Posterior vena cava (tissue), 2 donors: ENCODE measurements around the gene C3orf52. TPM values are rescaled to one million over a fixed set of nuclear protein-coding genes. Genes with fewer than 3 reads are reported as not detected.

ENCODE experiments used
- DNase-seq: peaks from one replicate; pipeline ENCODE4 v3.0.0-alpha.2; 2020; ENCODE audit warnings: low spot score
- intact Hi-C, 2 donors: fragments of 100-400 bp; cut with DNase I; formaldehyde crosslinking; loops; one replicate each; pipeline versions ENCODE4 v1.14.1 to v1.14.2; 2022 to 2023
- total RNA-seq, 2 donors: library from RNA; stranded (reverse); fragmentation: NEBNext Ultra II Directional; extraction: Animal tissue kit (Norgen Biotek cat#: 25700); gene quantifications; one replicate each; pipeline ENCODE4 v1.2.1, GENCODE V29; 2021
- donor health status: DM: yes; HTN: yes; CAD: no.
- donor health status: DM: yes; HTN: yes; CAD: no.

C3orf52 gene
- total RNA-seq, 2 donors from 2014 or later = 2.1 to 9.9 TPM

DNA sequence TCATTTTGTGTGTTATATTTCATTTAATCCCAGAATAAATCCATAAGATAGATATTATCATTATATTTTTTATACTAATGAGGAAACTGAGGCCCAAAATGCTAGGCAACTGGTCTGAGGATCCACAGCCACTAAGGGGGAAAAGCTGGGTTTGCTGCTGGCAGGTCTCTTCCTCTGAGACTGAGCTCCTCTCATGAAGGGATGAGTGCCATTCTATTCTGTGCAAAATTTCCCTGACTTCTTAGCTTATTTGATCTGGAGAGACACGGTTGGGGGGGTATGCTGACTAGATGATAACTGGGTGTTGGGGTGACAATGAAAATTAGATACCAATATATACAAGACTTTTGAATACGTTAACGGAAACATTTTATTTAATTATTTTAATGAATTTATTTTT is 44.9 kb downstream of the C3orf52 start:
- DNase-seq = no peak
- intact Hi-C loops = no loop called here

DNA sequence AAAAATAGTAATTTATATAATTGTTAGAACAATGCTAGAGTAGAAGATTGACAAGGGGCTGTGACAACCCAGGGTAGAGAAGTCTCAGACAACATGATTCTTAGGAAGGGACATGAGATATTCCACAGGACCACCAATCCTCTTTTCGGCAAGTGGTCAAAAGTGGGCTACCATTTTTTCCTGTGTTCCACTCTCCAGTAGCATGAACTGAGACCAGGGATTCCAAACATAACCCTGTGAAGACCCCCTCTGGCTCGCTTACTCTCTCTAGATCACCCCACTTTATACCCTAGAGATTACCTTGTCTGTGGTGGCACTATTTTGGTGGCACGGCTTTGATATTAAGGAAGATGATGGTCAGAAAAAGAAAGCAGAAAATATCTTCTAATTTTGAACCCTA is 45.9 kb downstream of the C3orf52 start:
- no peak for DNase-seq
- intact Hi-C loops = no loop called here

DNA sequence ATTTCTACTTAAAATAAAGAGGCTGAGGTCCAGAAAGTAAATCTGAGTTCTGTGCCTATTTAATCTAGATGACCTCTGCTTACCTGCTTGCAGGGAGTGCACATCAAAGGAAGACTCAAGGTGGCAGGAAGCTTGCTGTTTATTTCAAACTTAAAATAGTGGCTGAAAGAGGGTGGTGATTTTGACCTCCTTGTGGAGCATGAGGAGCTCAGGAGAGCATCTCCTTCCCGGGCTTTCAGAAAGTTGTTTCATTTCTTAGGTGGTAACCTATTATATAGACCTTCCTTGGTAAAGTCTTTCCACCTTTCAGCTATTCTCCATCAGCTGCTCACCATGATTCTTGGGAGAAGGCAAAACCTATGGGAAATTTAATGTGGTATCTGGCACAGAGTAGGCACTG is 46.4 kb downstream of the C3orf52 start:
- no peak for DNase-seq
- intact Hi-C loops = no loop called here

DNA sequence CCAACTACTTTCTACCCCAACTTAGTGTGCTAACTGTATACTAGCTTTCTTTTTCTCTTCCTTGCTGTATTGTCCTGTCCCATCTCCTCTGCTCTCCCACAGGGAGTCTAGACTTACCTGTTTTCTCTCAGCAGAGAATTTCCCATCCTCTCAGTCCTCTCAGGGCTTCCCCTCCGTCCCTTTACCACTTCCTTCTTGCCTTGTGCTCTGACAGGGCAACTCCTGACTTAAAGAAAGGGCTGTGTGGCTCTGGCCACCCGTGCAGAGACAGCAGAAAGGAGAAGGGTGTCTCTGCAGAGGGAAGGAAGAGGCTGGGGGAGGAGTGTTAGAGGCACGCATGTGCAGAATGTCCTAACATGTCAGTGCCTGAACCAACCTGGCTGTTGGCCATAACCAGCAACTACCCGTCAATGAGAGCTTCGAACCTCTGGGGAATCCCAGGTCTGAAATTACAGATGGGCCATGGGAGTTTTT is 46.8 kb downstream of the C3orf52 start, which contains the start of gene GCSAM:
Gene GCSAM, minus strand, starts transcription at position 274 of the 474 bp plus-strand sequence. Its CDS starts 128 bp downstream, at position 146.
- intact Hi-C loops = no loop called here
- no peak for DNase-seq

DNA sequence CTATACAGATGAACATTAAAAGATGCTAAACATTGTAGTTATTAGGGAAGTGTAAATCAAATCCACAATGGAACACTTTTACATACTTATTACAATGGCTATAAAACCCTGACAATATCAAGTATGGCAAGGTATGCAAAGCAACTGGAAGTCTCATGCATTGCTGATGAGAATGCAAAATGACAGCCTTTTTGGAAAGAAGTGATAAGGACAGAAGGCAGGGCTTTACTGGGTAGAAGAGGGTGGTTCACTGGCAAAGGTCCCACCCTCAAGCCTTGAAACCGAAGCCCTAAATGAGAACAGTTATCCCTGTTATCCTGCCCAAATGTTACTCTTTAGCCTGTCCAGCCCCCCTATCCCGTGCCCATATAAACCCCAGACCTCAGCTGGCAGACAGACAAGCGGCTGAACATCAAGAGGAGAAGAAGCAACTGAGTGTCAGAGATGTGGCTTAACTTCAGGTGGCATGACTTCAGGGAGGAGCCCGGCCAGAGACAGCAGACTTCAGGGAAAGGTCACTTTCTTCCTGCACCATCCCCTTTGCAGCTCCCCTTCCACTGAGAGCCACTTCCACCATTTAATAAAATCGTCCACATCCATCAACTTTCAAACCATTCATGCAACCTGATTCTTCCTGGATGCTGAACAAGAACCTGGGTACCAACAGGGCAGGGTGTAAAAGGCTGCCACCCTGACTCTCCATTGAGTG is 47.6 kb downstream of the C3orf52 start:
- intact Hi-C loops = no loop called here
- no peak for DNase-seq

DNA sequence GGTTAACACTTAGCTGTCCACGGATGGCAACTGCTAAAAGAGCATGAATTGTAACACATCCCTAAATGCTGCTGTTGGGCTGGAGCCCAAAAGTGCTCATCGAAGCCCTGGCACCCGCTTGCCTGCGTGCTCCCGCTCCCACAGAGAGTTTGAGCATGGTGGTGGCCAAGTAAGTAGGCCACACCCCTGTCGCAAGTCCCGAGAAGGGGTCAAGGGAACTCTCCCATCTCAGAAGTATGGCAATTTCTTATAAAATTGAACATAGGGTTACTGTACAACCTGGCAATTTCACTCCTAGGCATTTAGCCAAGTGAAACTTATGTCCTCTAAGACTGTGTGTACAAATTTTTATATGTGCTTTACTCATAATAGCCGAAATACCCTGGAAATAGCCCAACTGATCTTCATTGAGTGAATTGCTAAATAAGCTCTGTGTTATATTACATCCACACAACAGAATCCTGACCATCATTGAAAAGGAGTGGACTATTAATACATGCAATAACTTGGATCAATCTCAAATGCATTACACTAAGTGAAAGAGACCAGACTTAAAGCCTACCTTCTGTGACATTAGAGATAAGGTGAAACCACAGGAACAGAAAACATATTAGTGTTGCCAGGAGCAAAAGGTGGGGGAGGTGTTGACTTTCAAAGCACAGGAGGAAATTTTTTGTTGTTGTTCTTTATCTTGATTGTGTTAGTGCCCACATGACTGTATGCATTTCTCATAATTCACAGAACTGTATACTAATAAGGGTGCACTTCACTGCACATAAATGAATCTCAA is 48.3 kb downstream of the C3orf52 start:
- intact Hi-C loops = no loop called here

DNA sequence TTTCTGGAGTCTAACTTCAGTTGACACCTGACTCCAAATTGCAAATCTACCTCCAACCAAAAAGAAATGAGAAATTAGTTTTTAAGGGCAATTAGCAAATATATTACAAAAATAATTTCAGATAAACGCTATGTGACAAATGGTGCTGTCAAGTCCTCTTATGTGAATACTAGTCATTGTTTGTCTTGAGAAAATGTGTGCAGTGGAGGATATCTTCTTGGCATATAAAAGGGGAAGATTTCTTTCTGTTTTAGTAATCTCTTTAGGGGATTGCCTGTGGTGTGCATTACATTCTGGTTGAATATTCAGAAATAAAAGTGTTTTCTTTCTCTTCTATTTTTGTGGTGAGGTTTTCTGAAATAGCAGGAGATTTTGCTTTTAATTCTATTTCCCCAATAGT is 49.9 kb downstream of the C3orf52 start:
- DNase-seq = no peak
- intact Hi-C loops = no loop called here

More for the DNA sequence above, 48.3 kb downstream of the C3orf52 start:
- no peak for DNase-seq

DNA sequence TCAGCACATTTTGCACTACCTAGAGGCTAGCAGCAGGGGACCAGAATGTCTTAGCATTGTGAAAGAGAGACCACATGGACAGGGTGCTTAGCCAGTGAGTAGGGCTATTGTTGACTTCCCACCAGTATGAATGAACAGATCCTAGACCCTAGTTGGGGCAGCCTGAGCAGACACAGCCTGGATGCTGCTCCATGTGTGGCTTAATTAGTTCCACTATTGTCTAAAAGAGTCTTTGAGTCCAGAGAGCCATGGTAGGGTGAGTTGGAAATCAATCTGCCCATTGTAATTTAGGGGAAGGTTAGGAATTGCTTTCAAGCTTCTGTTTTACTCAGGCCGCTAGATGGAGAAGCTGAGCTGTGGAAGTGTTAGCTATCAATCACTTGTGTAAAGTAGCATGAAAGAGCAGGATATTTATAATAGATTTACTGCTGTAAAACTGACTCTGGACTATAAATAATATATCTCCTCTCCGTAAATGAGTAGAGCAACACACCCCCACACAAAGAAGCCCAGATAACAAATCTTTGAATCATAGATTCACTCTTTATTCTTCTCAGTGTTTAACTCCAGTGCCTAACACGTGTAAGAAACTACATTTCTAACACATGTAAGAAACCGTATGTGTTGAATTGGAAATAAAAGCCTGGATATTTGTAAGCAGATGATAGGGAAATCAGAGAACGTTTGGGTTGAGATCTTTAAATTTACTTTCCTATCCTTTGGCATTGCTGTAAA is 50.9 kb downstream of the C3orf52 start:
- intact Hi-C loops = no loop called here
- no peak for DNase-seq

DNA sequence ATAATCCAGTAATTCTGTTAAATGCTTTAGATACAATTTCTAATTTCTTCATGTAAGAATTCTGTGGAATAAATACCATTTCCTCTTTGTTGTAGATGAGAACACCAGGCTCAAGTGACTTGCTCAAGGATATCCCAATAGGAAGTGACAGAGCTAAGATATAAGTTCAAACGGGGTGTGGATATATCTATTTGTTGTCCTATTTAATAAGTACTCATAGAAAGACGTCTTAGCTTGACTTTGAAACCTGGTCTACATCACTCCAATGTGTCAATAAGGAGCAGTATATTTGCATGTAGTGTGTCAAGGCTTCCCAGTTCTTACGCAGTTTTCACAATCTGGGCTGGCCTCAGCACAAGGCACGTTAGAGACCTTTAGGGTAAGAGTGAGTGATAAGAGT is 51.6 kb downstream of the C3orf52 start:
- no peak for DNase-seq
- intact Hi-C loops = no loop called here

DNA sequence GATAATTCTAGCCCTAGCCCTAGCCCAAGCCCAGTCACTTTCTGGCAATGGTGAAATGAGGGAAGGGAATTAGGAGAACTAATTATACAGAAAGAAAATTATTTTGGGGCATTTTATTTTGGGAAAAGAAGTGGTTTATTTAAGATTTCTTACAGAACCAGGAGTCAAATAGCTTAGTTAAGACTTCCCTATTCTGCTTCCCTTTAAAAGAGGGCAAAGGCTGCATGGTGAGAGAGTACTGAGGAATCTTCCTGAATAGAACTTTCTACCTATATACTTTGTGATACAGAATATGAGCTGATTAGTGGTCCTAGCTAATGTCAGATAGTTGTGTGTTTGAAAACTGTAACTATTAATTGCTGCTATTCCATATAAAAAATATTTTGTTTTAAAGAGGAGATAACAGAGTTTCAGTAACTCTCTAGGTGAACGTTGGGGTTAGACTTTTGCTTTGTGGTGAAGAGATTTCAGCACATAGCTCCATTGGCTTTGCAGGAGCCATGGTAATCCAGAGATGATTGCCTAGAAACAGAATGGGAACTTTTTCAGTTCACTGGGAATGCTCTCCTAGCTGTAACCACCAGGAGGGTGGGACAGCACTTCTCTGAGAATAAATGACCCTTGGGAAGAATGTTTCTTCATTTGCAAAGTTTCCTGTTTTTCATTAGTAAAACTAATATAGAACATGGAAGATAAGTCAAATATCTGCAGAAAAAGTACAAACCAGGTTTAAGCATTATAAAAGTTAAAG is 52.2 kb downstream of the C3orf52 start:
- DNase-seq = no peak
- intact Hi-C loops = no loop called here

DNA sequence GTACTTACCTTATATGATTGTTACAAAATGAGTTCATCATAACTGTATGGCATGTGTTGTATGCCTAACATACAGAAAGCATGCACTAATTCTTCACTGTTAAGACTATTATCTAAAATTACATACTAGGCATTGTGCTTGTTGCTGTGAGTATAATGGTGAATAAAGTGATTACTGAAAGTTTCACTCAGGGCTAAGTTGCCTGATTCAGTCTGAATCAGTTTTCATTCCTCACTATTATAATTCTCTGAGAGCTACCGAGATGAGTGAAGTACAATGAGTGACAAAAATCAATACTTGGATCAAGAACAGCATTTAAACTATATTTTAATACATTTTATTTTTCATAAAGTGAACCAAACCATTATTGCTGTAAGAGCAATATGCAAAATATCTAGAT is 54.4 kb downstream of the C3orf52 start:
- DNase-seq = no peak
- intact Hi-C loops = no loop called here

DNA sequence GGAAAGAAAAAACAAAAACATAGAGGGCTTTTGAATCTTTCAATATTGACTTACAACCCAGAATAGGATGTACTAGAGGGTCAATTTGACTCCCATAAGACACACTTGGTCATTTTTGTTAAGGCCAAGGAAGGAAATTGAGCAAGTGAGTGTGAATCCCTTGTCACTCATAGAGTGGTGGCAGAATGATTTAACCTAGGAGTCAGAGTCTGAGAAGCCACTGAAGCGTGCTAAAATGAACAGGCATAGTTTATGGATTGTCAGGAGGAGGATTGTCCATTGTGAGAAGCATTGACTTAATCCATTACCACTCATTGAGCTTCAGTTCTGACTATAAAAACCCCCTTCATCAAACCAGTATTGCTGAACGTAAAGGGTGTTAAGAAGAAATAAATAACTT is 55.1 kb downstream of the C3orf52 start:
- DNase-seq = no peak
- intact Hi-C loops = no loop called here

DNA sequence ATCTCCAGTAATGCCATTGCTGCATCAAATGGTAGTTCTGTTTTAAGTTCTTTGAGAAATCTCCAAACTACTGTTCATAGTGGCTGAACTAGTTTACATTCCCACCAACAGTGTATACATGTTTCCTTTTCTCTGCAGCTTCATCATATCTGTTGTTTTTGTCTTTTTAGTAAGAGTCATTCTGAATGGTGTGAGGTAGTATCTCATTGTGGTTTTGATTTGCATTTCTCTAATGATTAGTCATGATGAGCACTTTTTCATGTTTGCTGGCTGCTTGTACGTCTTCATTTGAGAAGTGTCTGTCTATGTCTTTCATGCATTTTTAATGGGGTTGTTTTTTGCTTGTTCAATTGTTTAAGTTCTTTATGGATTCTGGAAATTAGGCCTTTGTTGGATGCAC is 57.1 kb downstream of the C3orf52 start:
- intact Hi-C loops = no loop called here
- DNase-seq = no peak

DNA sequence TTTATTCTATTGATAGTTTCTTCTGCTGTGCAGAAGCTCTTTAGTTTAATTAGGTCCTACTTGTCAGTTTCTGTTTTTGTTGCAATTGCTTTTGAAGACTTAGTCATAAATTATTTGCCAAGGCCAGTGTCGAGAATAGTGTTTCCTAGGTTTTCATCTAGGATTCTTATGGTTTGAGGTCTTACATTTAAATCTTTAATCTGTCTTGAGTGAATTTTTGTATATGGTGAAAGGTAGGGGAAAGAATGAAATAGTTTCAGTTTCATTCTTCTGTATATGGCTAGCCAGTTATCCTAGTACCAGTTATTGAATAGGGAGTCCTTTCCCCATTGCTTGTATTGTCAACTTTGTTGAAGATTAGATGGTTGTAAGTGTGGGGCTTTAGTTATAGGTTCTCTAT is 57.5 kb downstream of the C3orf52 start:
- DNase-seq = no peak
- intact Hi-C loops = no loop called here

DNA sequence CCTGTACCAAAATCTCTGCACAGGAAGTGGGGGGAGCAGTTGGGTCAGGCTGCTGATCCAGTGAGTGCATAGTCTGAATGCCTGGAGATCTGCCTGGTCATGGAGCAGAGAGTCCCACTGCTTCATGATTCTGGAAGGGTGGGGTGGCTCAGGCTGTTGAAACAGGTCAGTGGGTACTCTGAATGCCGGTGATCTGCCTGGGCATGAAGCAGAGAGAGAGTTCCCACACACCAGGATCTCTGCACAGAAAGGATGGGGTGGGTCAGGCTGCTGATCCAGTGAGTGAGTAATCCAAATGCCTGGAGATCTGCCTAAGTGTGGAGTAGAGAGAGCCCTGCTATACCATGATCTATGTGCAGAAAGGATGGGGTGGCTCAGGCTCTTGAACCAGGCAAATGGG is 62.9 kb downstream of the C3orf52 start:
- DNase-seq = no peak
- intact Hi-C loops = no loop called here

DNA sequence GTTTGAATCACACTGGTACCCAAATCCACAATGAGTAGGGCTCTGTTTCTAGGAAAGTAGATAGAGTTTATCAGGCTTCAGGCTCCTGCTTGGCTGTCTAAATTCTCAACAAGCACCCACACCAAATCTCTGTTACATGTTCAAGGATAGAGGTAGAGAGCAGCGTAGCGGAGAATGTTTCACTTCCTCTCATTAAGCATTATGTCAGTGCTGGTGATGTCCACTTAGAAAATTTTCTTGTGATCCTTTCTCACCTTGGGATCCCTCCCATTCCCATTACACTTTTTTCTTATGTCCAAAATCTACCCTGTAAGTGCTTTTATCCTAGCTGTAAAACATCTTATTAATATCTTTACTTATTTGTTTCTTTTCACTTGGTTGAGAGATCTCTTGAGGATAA is 81.6 kb downstream of the C3orf52 start:
- intact Hi-C loops = no loop called here
- DNase-seq = no peak
